HAP-1 (cell line): ENCODE measurements around the gene SPIB.

Experiments used
- DNase-seq, 2 experiments: peaks; one replicate each; pipeline ENCODE4 v3.0.0-alpha.2; 2016 to 2020; ENCODE audit warnings: low spot score in 2 of 2
- H3K27me3 ChIP-seq: fragments of 250-450 bp; sonication (Bioruptor Pico); 2 replicates; pipeline ENCODE4 v1.5.1; 2020; ENCODE audit warnings: low read depth, mild to moderate bottlenecking, moderate library complexity
- H3K36me3 ChIP-seq: fragments of 250-450 bp; sonication (Bioruptor Pico); replicated peaks from 2 replicates; pipeline ENCODE4 v1.5.1; 2020; ENCODE audit warnings: mild to moderate bottlenecking
- H3K4me1 ChIP-seq: fragments of 250-450 bp; sonication (Bioruptor Pico); 2 replicates; pipeline ENCODE4 v1.5.1; 2020; ENCODE audit warnings: mild to moderate bottlenecking
- H3K4me3 ChIP-seq: fragments of 250-450 bp; sonication (Bioruptor Pico); 2 replicates; pipeline ENCODE4 v1.5.1; 2020; ENCODE audit warnings: mild to moderate bottlenecking, moderate library complexity
- H3K9me3 ChIP-seq: fragments of 250-450 bp; sonication (Bioruptor Pico); 2 replicates; pipeline ENCODE4 v1.5.1; 2020; ENCODE audit warnings: mild to moderate bottlenecking, moderate library complexity
- in situ Hi-C: fragments of 300-500 bp; cut with MboI; formaldehyde crosslinking; loops from 3 replicates; pipeline ENCODE4 v1.14.3; 2020; ENCODE audit warnings: low sequenced_read_pairs, inconsistent platforms, mixed read lengths

The SPIB gene

DNA sequence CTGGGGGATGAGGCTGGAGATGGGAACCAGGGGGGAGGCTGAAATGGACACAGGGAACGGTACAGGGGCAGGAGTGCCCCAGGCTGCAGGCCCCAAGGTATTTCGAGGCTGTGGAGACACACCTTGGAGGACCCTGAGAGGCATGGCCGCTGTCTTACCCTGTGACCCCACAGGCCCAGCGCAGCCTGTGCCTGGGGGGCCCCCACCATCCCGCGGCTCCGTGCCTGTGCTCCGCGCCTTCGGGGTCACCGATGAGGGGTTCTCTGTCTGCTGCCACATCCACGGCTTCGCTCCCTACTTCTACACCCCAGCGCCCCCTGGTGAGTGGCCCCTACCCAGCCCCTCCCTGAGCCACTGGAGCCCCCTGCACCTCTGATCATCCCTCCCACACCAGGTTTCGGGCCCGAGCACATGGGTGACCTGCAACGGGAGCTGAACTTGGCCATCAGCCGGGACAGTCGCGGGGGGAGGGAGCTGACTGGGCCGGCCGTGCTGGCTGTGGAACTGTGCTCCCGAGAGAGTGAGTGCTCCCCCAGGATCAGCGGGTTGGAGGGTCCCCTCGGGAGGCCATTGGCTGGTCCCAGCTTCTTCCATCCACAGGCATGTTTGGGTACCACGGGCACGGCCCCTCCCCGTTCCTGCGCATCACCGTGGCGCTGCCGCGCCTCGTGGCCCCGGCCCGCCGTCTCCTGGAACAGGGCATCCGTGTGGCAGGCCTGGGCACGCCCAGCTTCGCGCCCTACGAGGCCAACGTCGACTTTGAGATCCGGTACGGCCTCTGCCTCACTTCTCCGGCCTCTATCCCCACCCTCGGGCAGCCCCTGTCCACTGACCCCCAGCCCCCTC is 16.9 kb upstream of the SPIB start:
- Histone ChIP-seq H3K27me3 (no peaks in the 10 kb centered on the region), H3K4me3 (no peak overlapping the region), H3K4me1 (no peaks in the 10 kb centered on the region), H3K36me3 (peaks cover 47% of the 10 kb centered on the region), H3K9me3 (no peaks in the 10 kb centered on the region)
- DNase-seq = no peak
- in situ Hi-C loops = no loop called here

GRCh38 chr19:50402544-50403301 is 16.0 kb upstream of the SPIB start:
- Histone ChIP-seq H3K27me3 (no peaks in the 10 kb centered on the region), H3K9me3 (no peaks in the 10 kb centered on the region), H3K36me3 (peaks cover 47% of the 10 kb centered on the region), H3K4me3 (no peak overlapping the region), H3K4me1 (no peaks in the 10 kb centered on the region)
- in situ Hi-C loops = no loop called here
- no peak for DNase-seq

DNA sequence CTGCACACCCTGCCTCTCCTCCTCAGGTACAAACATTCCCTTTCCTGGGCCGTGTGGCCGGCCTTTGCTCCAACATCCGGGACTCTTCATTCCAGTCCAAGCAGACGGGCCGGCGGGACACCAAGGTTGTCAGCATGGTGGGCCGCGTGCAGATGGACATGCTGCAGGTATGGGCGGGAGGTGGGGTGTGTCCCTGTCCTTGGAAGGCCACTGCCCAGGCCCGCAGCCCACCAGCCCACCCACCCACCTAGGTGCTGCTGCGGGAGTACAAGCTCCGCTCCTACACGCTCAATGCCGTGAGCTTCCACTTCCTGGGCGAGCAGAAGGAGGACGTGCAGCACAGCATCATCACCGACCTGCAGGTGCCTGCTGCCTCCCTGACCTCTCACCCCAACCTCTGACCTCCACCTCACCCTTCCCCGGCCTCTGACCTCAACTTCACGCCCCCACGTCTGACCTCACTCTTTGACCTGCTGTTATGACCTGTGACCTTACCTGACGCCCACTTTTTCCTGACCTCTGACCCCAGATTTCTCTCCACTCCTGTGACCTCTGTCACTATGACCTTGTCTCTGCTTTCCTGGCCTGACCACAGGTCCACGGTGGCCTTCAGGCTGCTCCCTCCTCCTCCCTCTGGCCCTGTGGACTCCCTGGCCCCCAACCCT is 12.4 kb upstream of the SPIB start:
- in situ Hi-C loops = no loop called here
- H3K4me1 ChIP-seq = no peaks in the 10 kb centered on the region
- no peak for DNase-seq
- no peaks in the 10 kb centered on the region for H3K27me3 ChIP-seq
- no peaks in the 10 kb centered on the region for H3K9me3 ChIP-seq
- H3K36me3 ChIP-seq = peaks cover 55% of the 10 kb centered on the region
- H3K4me3 ChIP-seq = no peak overlapping the region

DNA sequence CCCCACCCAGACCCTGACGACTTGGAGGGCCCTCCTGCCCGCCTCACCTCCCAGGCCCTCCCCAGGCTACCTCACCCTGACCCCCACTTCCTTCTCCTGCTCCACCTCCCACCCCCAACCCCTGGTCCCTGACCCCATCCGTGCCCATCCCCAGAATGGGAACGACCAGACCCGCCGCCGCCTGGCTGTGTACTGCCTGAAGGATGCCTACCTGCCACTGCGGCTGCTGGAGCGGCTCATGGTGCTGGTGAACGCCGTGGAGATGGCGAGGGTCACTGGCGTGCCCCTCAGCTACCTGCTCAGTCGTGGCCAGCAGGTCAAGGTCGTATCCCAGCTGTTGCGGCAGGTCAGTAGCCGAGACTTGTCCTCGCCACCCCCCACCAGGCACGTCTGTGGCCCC is 11.9 kb upstream of the SPIB start:
- H3K9me3 ChIP-seq = no peaks in the 10 kb centered on the region
- no peak overlapping the region for H3K4me3 ChIP-seq
- DNase-seq = no peak
- in situ Hi-C loops = no loop called here
- H3K27me3 ChIP-seq = no peaks in the 10 kb centered on the region
- H3K4me1 ChIP-seq = no peaks in the 10 kb centered on the region
- peaks cover 55% of the 10 kb centered on the region for H3K36me3 ChIP-seq

GRCh38 chr19:50409347-50409746 is 9.4 kb upstream of the SPIB start:
- no peak overlapping the region for H3K4me3 ChIP-seq
- in situ Hi-C loops = no loop called here
- H3K9me3 ChIP-seq = no peaks in the 10 kb centered on the region
- H3K27me3 ChIP-seq = no peaks in the 10 kb centered on the region
- DNase-seq = no peak
- H3K36me3 ChIP-seq = peaks cover 52% of the 10 kb centered on the region
- H3K4me1 ChIP-seq = no peaks in the 10 kb centered on the region

GRCh38 chr19:50410109-50410508 is 8.6 kb upstream of the SPIB start:
- H3K27me3 ChIP-seq = no peaks in the 10 kb centered on the region
- no peak for DNase-seq
- H3K9me3 ChIP-seq = no peaks in the 10 kb centered on the region
- H3K4me1 ChIP-seq = no peaks in the 10 kb centered on the region
- H3K4me3 ChIP-seq = no peak overlapping the region
- in situ Hi-C loops = no loop called here
- peaks cover 55% of the 10 kb centered on the region for H3K36me3 ChIP-seq

DNA sequence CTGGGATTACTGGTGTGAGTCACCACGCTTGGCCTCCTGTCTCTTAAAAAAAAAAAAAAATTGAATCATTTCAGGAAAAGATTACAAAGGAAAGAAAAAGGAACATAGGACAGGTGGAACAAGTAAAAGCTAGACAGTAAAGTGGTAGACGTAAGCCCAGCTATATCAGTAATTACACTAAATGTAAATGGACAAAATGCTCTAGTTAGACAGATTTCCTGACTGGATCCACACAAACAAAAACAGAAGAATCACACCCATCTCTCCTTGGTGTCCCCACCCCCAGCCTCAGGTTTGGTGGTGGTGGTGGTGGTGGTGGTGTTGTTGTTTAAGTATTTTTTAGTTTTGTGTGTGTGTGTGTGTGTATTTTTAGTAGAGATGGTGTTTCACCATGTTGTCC is 6.3 kb upstream of the SPIB start:
- H3K36me3 ChIP-seq = peaks cover 43% of the 10 kb centered on the region
- no peak for DNase-seq
- no peaks in the 10 kb centered on the region for H3K27me3 ChIP-seq
- in situ Hi-C loops = no loop called here
- no peaks in the 10 kb centered on the region for H3K9me3 ChIP-seq
- no peak overlapping the region for H3K4me3 ChIP-seq
- no peaks in the 10 kb centered on the region for H3K4me1 ChIP-seq

DNA sequence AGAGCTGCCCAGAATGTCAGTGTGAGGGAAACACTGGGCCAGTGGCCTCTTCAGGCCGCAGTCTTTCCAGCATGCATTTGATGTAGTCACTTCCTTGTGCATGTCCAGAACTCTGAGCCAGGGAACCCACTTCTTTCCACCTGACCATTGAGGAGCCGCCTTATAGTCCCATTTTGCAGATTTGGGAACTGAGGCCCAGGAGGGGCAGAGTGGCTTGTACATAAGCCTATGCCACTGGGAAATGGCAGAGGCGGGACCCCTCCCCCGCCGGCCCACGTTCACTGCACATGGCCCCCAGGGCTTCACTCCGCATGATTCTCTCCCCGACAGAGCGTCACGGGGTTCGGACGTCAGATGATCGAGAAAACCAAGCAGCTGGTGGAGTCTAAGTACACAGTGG is 5.6 kb upstream of the SPIB start:
- H3K36me3 ChIP-seq = peaks cover 43% of the 10 kb centered on the region

GRCh38 chr19:50413531-50413930 is 5.2 kb upstream of the SPIB start:
- Histone ChIP-seq H3K36me3 (peaks cover 43% of the 10 kb centered on the region), H3K4me3 (no peak overlapping the region)

More for the DNA sequence above, 5.6 kb upstream of the SPIB start:
- no peak for DNase-seq
- no peaks in the 10 kb centered on the region for H3K27me3 ChIP-seq
- H3K4me3 ChIP-seq = no peak overlapping the region
- no peaks in the 10 kb centered on the region for H3K4me1 ChIP-seq
- in situ Hi-C loops = no loop called here
- H3K9me3 ChIP-seq = no peaks in the 10 kb centered on the region

GRCh38 chr19:50414864-50415660 is 3.7 kb upstream of the SPIB start:
- Histone ChIP-seq H3K27me3 (no peaks in the 10 kb centered on the region), H3K36me3 (peaks cover 29% of the 10 kb centered on the region), H3K4me1 (no peaks in the 10 kb centered on the region), H3K4me3 (no peak overlapping the region), H3K9me3 (no peaks in the 10 kb centered on the region)
- in situ Hi-C loops = no loop called here
- peak; percentile 15 to 85 for DNase-seq

More at GRCh38 chr19:50413531-50413930, 5.2 kb upstream of the SPIB start:
- DNase-seq = no peak
- no peaks in the 10 kb centered on the region for H3K9me3 ChIP-seq
- no peaks in the 10 kb centered on the region for H3K27me3 ChIP-seq
- in situ Hi-C loops = no loop called here
- no peaks in the 10 kb centered on the region for H3K4me1 ChIP-seq

- peaks cover 24% of the 10 kb centered on the region for H3K36me3 ChIP-seq
- in situ Hi-C loops = no loop called here
- H3K9me3 ChIP-seq = no peaks in the 10 kb centered on the region
- no peak for DNase-seq
- H3K4me3 ChIP-seq = no peak overlapping the region
- H3K27me3 ChIP-seq = no peaks in the 10 kb centered on the region
- no peaks in the 10 kb centered on the region for H3K4me1 ChIP-seq
These were observed 3.1 kb upstream of the SPIB start for GRCh38 chr19:50415661-50416033.

- in situ Hi-C loops = no loop called here
- no peak for DNase-seq
- Histone ChIP-seq H3K9me3 (no peaks in the 10 kb centered on the region), H3K4me1 (no peaks in the 10 kb centered on the region), H3K4me3 (no peak overlapping the region), H3K36me3 (peaks cover 24% of the 10 kb centered on the region; the same call in 1 of the 2 replicates), H3K27me3 (no peaks in the 10 kb centered on the region)
These were observed 2.4 kb upstream of the SPIB start for GRCh38 chr19:50416034-50416977.
